GM21381 (cell line): Measurements from ENCODE around the gene DGKQ.

Experiments used
- ATAC-seq: cut with Tn5 transposase; IDR thresholded peaks from one replicate; pipeline ENCODE4 v1.9.1; 2021; ENCODE audit warnings: mild to moderate bottlenecking, moderate library complexity; ENCODE audit not compliant: unreplicated experiment

Gene DGKQ, protein sequence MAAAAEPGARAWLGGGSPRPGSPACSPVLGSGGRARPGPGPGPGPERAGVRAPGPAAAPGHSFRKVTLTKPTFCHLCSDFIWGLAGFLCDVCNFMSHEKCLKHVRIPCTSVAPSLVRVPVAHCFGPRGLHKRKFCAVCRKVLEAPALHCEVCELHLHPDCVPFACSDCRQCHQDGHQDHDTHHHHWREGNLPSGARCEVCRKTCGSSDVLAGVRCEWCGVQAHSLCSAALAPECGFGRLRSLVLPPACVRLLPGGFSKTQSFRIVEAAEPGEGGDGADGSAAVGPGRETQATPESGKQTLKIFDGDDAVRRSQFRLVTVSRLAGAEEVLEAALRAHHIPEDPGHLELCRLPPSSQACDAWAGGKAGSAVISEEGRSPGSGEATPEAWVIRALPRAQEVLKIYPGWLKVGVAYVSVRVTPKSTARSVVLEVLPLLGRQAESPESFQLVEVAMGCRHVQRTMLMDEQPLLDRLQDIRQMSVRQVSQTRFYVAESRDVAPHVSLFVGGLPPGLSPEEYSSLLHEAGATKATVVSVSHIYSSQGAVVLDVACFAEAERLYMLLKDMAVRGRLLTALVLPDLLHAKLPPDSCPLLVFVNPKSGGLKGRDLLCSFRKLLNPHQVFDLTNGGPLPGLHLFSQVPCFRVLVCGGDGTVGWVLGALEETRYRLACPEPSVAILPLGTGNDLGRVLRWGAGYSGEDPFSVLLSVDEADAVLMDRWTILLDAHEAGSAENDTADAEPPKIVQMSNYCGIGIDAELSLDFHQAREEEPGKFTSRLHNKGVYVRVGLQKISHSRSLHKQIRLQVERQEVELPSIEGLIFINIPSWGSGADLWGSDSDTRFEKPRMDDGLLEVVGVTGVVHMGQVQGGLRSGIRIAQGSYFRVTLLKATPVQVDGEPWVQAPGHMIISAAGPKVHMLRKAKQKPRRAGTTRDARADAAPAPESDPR

GRCh38 chr4:973431-974397, at the start of gene DGKQ:
Gene DGKQ (minus strand): TSS chr4:973569. CDS start chr4:973482, 87 bp downstream.
- peak; percentile 68 for ATAC-seq

GRCh38 chr4:1022739-1023066, 49.3 kb upstream of the DGKQ start:
- ATAC-seq, result no peak

DNA sequence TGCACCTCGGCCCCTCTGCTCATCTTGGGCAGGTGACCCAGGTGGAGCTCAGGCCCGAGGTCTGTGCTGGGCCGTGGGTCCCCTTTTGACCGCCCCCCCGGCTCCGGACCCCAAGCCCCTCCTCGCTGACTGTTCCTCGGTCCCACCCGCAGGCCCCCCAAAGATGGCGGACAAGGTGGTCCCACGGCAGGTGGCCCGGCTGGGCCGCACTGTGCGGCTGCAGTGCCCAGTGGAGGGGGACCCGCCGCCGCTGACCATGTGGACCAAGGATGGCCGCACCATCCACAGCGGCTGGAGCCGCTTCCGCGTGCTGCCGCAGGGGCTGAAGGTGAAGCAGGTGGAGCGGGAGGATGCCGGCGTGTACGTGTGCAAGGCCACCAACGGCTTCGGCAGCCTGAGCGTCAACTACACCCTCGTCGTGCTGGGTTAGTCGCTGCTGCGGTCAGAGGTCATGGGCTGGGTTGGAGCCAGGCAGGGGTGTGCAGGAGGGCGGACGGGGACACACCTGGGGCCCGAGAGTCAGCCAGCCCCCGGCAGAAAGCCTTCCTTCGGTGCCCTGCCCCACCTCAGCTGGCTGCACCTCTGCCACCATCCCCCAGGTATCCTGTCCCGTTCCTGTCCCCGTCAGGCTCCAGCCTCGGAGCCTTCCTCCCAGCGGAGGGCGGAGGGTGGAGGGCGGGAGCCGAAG, 48.8 kb upstream of the DGKQ start:
- ATAC-seq, result no peak

- ATAC-seq, result peak; percentile 70
Measured at GRCh38 chr4:1021386-1022050, 48.1 kb upstream of the DGKQ start.

DNA sequence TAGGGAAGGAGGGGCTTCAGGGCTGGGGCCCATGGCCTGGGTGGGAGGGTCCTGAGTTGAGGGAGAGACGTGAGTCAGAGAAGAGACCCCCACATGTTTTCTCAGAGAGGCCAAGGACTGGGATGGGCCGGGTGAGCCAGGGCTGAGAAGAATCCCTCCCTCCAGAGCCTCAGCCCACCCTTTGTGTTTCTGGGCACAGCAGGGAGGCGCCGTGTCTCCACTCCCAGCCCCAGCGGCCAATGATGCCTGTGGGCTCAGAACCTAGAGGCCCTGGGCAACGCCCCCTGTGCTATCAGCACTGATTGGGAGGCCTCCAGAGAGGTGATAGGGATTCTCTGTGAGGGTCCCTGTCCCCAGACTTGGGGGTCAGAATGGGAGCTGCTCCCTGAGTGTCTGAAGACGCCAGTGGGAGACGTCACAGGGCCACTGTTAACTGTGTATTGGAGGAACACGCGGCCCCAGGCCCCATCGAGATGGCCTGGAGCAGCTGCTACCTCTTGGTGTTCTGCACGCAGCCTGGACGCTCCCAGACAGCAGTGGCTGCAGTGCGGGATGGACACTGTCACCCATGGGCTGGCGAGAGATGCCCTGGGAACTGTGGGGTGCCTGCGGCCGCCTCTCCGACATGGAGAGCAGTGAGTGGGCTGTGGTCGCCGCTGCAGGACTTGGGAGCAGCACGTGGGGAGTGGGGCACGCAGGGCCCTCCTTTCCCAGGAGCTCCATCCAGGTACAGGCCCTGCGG, 46.5 kb upstream of the DGKQ start:
- no peak for ATAC-seq

DNA sequence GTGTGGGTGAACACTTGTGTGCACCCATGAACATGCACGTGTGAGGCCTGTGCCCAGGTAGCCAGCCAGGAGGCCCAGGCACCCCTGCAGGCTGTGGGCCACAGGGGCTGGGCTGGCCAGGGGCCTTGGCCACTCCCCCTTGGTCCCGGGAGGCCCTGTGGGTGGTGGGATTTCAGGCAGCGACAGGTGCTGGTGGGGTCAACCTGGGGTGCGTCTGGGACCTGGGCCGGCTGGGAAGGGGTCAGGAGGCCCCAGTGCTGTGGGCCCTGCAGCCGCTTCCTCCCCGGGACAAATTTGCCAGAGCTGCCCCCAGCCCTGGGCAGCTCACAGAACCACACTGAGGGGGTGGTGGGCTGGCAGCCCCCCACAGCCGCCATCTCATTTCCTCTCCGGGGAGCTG, 46.0 kb upstream of the DGKQ start:
- ATAC-seq, result no peak

- no peak for ATAC-seq
Measured at GRCh38 chr4:1018147-1019020, 45.0 kb upstream of the DGKQ start.

DNA sequence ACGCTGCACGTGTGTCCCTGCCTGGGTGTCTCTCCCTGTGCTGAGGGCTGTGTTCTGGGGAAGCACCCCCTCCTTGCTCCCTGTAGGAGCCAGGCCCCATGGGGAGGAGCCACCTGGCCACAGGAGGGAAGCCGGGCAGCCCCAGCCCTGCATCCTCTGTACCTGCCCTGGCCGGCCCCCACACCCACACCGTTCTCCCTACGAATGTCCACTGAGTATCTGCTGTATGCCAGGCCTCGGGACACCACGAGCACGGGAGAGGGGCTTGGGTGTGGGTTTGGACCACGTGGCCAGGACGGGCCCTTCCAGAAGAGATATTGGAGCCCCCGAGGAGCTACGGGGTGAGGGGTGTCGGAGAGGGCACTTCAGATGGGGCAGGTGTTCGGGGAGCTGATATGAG, 44.3 kb upstream of the DGKQ start:
- no peak for ATAC-seq

- ATAC-seq, result no peak
Measured at GRCh38 chr4:1017211-1017610, 43.8 kb upstream of the DGKQ start.

- no peak for ATAC-seq
Measured at GRCh38 chr4:1015746-1016145, 42.4 kb upstream of the DGKQ start.

- ATAC-seq, result no peak
Measured at GRCh38 chr4:1015179-1015578, 41.8 kb upstream of the DGKQ start.

DNA sequence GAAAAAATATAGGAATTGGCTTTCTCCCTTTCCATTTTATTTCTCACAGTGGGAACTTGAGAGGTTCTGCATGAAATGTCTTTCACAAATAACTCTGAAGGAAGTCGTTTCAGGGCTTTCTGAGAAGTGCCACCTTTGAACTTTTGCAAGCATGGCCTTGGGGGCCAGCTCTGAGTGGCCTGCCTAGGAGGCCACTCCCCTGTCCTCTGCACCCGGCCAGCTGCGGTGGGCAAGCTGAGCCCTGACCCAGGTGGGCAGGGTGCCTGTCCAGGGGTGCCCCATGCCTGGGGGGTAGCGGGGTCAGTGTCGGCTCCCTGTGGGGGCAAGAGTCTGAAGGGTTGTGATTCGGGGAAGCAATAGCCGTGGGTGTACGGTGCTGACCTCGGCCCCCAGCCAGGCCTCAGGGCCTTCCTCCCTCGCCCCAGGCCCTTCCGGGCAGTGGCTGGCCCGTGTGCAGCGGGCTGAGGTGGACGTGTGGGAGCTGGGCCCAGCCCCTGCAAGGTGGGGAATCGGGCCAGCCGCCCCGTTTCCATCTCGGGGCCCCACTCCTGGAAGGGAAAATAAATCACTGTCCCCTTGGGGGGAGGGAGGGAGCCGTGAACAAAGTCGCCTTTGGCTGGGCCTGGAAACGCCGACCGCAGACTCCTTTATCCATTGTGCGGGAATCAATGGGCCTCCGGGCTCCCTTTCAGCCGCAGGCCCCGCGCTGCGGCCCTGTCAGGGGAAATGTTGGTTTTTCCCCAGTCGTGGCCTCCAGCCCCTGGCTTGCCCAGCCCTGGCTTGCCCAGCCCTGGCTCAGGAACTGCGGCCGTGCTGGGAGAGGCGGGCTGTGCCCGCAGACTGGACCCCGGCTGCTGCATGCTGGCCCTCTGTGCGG, 41.2 kb upstream of the DGKQ start:
- ATAC-seq, result no peak

- no peak for ATAC-seq
Measured at GRCh38 chr4:1013225-1014073, 40.1 kb upstream of the DGKQ start.

- ATAC-seq, result no peak
Measured at GRCh38 chr4:1012034-1012739, 38.8 kb upstream of the DGKQ start.

DNA sequence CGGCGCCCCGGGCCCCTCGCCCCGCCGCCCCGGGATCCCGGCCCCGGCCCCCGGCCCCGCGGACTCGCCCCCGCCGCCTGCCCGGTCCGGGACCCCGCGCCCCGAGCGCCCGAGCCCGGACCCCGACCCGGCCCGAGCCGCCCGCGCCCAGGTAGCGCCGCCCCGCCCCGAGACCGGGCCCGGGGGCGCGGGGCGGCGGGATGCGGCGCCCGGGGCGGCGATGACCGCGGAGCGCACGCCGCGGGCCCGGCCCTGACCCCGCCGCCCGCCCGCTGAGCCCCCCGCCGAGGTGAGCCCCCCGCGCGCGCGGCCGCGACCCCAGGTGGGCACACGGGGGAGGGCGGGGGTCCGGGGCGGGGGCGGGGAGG, 38.3 kb upstream of the DGKQ start:
- ATAC-seq, result peak; percentile 2
